Measurements from ENCODE around the gene ARL6IP4.

ARL6IP4 gene

GRCh38 chr12:122942637-122943036 is 37.8 kb upstream of the ARL6IP4 start:
- no peak for TF ChIP-seq CTCF (IDR thresholded peaks at IDR 0.05; ENCODE audit: low read depth, low read length)
- H3K4me3 ChIP-seq (ENCODE audit: low read depth, low read length) = no peak overlapping the region
- no peaks in the 10 kb centered on the region for H3K36me3 ChIP-seq
- no peaks in the 10 kb centered on the region for H3K9me3 ChIP-seq
- H3K4me1 ChIP-seq = no peaks in the 10 kb centered on the region
- no peaks in the 10 kb centered on the region for H3K27me3 ChIP-seq
- DNase-seq = no peak

DNA sequence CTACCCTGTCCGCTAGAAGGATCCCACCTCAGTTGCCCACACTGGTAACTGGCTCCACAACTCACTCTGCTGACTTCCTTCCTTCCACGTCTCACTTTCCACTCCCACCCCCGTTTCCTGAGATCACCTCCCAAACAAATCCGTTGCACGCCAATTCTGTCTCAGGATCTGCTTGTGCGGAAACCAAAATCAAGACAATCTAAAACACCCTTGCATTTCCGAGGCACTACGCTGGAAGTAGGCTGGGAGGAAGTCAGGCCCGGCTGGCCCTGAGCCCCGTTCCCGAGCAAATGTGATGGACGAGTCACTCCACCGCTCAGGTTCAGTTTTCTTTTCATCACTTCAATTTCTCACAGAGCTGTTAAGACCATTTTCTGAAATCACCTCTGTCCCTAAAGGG is 37.3 kb upstream of the ARL6IP4 start:
- Histone ChIP-seq H3K4me3 (ENCODE audit: low read depth, low read length) (no peak overlapping the region), H3K4me1 (no peaks in the 10 kb centered on the region), H3K36me3 (no peaks in the 10 kb centered on the region), H3K27me3 (no peaks in the 10 kb centered on the region), H3K9me3 (no peaks in the 10 kb centered on the region)
- no peak for TF ChIP-seq CTCF (IDR thresholded peaks at IDR 0.05; ENCODE audit: low read depth, low read length)
- DNase-seq = no peak

GRCh38 chr12:122944605-122945592 is 35.6 kb upstream of the ARL6IP4 start:
- DNase-seq = no peak
- H3K9me3 ChIP-seq = no peaks in the 10 kb centered on the region
- no peaks in the 10 kb centered on the region for H3K27me3 ChIP-seq
- TF ChIP-seq CTCF (IDR thresholded peaks at IDR 0.05; ENCODE audit: low read depth, low read length) = no peak
- no peaks in the 10 kb centered on the region for H3K4me1 ChIP-seq
- H3K36me3 ChIP-seq = no peaks in the 10 kb centered on the region
- H3K4me3 ChIP-seq (ENCODE audit: low read depth, low read length) = no peak overlapping the region

DNA sequence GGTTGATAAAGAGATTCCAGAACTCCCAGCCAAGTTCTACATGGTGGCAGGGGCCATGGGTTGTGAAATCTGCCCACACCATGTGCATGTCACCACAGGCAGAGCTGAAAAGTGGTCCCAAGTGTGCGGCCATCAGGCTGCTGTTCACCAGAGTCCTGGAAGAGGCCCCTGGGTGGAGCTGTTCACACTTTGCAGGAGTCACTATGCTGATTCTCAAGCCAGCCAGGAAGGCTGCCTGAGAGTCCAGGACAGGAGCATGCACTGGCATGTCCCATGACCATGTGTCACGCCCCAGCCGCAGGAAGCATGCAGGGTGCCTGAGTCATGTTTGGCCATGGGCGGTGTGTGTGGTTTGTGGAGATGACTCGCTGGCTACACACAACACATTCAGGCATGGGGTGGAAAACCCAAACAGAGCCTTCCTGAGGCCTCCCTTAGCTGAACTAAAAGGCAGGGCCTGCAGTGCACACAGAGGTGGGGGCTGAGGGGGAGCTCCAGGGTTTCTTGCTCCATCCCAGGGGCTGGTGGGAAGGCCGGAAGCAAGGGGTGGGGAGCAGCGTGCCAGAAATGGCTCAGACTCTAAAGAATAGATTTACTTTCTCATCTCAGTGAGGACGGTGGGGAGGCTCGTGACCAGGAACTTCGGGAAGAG is 33.7 kb upstream of the ARL6IP4 start:
- no peak overlapping the region for H3K4me3 ChIP-seq (ENCODE audit: low read depth, low read length)
- H3K36me3 ChIP-seq = no peaks in the 10 kb centered on the region
- TF ChIP-seq CTCF (IDR thresholded peaks at IDR 0.05; ENCODE audit: low read depth, low read length) = 0 out of 2 replicates have a peak, but pooled peaks have one; percentile 9
- H3K4me1 ChIP-seq = no peaks in the 10 kb centered on the region
- no peaks in the 10 kb centered on the region for H3K27me3 ChIP-seq
- H3K9me3 ChIP-seq = no peaks in the 10 kb centered on the region
- peak; percentile 31 for DNase-seq

GRCh38 chr12:122947352-122947792 is 33.1 kb upstream of the ARL6IP4 start:
- TF ChIP-seq CTCF (IDR thresholded peaks at IDR 0.05; ENCODE audit: low read depth, low read length) = no peak
- H3K27me3 ChIP-seq = no peaks in the 10 kb centered on the region
- no peaks in the 10 kb centered on the region for H3K9me3 ChIP-seq
- H3K4me3 ChIP-seq (ENCODE audit: low read depth, low read length) = no peak overlapping the region
- no peaks in the 10 kb centered on the region for H3K36me3 ChIP-seq
- H3K4me1 ChIP-seq = no peaks in the 10 kb centered on the region
- no peak for DNase-seq

Data from BE2C (cell line).